GM12873 (cell line): Measurements from ENCODE around the gene SHISA9.

ENCODE experiments used
- CTCF ChIP-seq: IDR thresholded peaks from 2 replicates; pipeline ENCODE4 v1.5.1; 2012; ENCODE audit warnings: low read depth, mild to moderate bottlenecking, moderate library complexity, low read length, control low read depth; ENCODE audit not compliant: insufficient read depth; ENCODE audit errors: missing control alignments

SHISA9 gene

GRCh38 chr16:13021996-13022395 is 120.6 kb downstream of the SHISA9 start:
- TF ChIP-seq CTCF: no peak

- no peak for TF ChIP-seq CTCF
Measured at GRCh38 chr16:13029786-13030185, 128.4 kb downstream of the SHISA9 start.

- no peak for TF ChIP-seq CTCF
Measured at GRCh38 chr16:13030769-13031168, 129.4 kb downstream of the SHISA9 start.

GRCh38 chr16:13032911-13033310 is 131.5 kb downstream of the SHISA9 start:
- no peak for TF ChIP-seq CTCF

- TF ChIP-seq CTCF: no peak
Measured at GRCh38 chr16:13036600-13036999, 135.2 kb downstream of the SHISA9 start.

GRCh38 chr16:13038591-13038990 is 137.2 kb downstream of the SHISA9 start:
- no peak for TF ChIP-seq CTCF

GRCh38 chr16:13039526-13039925 is 138.1 kb downstream of the SHISA9 start:
- no peak for TF ChIP-seq CTCF
